Thyroid gland (tissue), 4 donors: ENCODE data around the gene PYGO1. TPM values are rescaled to one million over a fixed set of nuclear protein-coding genes. Genes with fewer than 3 reads are reported as not detected.

Experiments used
- DNase-seq, 2 donors: peaks; one replicate each; pipeline ENCODE4 v3.0.0-alpha.2; 2019
- H3K27ac ChIP-seq, 3 donors: fragments of 200-600 bp; sonication (generic); 1 replicate in 2 of 3; 2 replicates in 1 of 3; pipeline ENCODE4 v1.5.1; 2016 to 2019; ENCODE audit warnings: mild to moderate bottlenecking in 1 of 3, moderate library complexity in 1 of 3
- H3K27me3 ChIP-seq: fragments of 200-600 bp; sonication (generic); one replicate; pipeline ENCODE4 v1.5.1; 2019
- H3K36me3 ChIP-seq, 2 donors: fragments of 200-600 bp; sonication (generic); one replicate each; pipeline ENCODE4 v1.5.1; 2016 to 2019
- H3K4me1 ChIP-seq, 2 donors: fragments of 200-600 bp; sonication (generic); one replicate each; pipeline ENCODE4 v1.5.1; 2017 to 2019
- H3K4me3 ChIP-seq, 3 donors: fragments of 200-600 bp; sonication (generic); replicated peaks in 1 of 3; 1 replicate in 2 of 3; 2 replicates in 1 of 3; pipeline ENCODE4 v1.5.1; 2016; ENCODE audit warnings: mild to moderate bottlenecking in 1 of 3
- H3K9me3 ChIP-seq: fragments of 200-600 bp; sonication (generic); one replicate; pipeline ENCODE4 v1.5.1; 2017
- CTCF ChIP-seq, 6 experiments: fragments of 200-600 bp in 3 of 6; fragments of 450-650 bp in 3 of 6; sonication (generic) in 3 of 6; IDR thresholded peaks; one replicate each; pipeline ENCODE4 v1.5.1; 2016 to 2019; ENCODE audit warnings: antibody characterized with exemption in 6 of 6, mild to moderate bottlenecking in 2 of 6, inconsistent platforms in 1 of 6, moderate library complexity in 1 of 6
- POLR2A ChIP-seq, 2 donors: fragments of 450-650 bp; IDR thresholded peaks; one replicate each; pipeline ENCODE4 v1.6.1; 2017; ENCODE audit warnings: antibody characterized with exemption in 2 of 2, mild to moderate bottlenecking in 2 of 2, moderate library complexity in 1 of 2
- WGBS, 2 donors: methylation state at CpG; one replicate each; pipeline ENCODE4 v1.1.5; 2017; 5-methylcytosine and 5-hydroxymethylcytosine counted together
- intact Hi-C: fragments of 100-400 bp; cut with DNase I; formaldehyde crosslinking; loops from one replicate; pipeline ENCODE4 v1.15.1; 2023
- total RNA-seq, 4 donors: library from RNA; depleted of rRNA; stranded (reverse); fragments of >200 nt; gene quantifications; one replicate each; pipeline ENCODE4 v1.2.3, GENCODE V29; 2016

Gene PYGO1
- total RNA-seq, result 10 to 100 TPM; 19.4 to 30.1 (median 23.1) TPM

GRCh38 chr15:55588070-55588814, at the start of gene PYGO1:
Gene PYGO1 (minus strand): TSS chr15:55588345. CDS start chr15:55587883, 462 bp downstream.
- 0 to 4% methylated on average over 6 to 12 of the region's 107 CpGs for WGBS, 2 donors
- H3K4me3 ChIP-seq, result peak within 1 kb of the TSS; percentile 45 to 71 (median 71)
- H3K27ac ChIP-seq, result peak within 1 kb of the TSS; percentile 64 to 88 (median 85)
- no peaks in the 10 kb centered on the region for H3K27me3 ChIP-seq
- H3K4me1 ChIP-seq, result peaks cover 10 to 13% of the 10 kb centered on the region in 2 donors
- no peaks in the 10 kb centered on the region for H3K36me3 ChIP-seq
- peak; percentile 66 to 68 for DNase-seq
- H3K9me3 ChIP-seq, result no peaks in the 10 kb centered on the region
- intact Hi-C loops, result no loop called here
- peak in 1 of 2 donors; percentile 64 for TF ChIP-seq POLR2A (IDR thresholded peaks at IDR 0.05)
- TF ChIP-seq CTCF (IDR thresholded peaks at IDR 0.05), result no peak

GRCh38 chr15:55637086-55637485, 48.9 kb upstream of the PYGO1 start:
- Histone ChIP-seq H3K4me1 (no peaks in the 10 kb centered on the region), H3K27ac (no peak overlapping the region), H3K27me3 (no peaks in the 10 kb centered on the region), H3K36me3 (peaks cover 14 to 20% of the 10 kb centered on the region in 2 donors), H3K9me3 (no peaks in the 10 kb centered on the region), H3K4me3 (no peak overlapping the region)
- no peak for DNase-seq
- TF ChIP-seq POLR2A (IDR thresholded peaks at IDR 0.05), result no peak
- no peak for TF ChIP-seq CTCF (IDR thresholded peaks at IDR 0.05)
- intact Hi-C loops, result loop anchor here (10.0 kb wide), 1 partner anchor 112 kb away; no protein-coding TSS in a partner anchor
- 95 to 97% methylated on average over 3 of the region's 3 CpGs for WGBS, 2 donors

GRCh38 chr15:55633731-55634130, 45.6 kb upstream of the PYGO1 start:
- intact Hi-C loops, result loop anchor here (10.0 kb wide), 1 partner anchor 109 kb away; no protein-coding TSS in a partner anchor
- Histone ChIP-seq H3K36me3 (peaks cover under 1 to 7% of the 10 kb centered on the region in 2 donors), H3K27ac (no peak overlapping the region), H3K27me3 (no peaks in the 10 kb centered on the region), H3K4me1 (peaks cover 14 to 15% of the 10 kb centered on the region in 2 donors), H3K9me3 (no peaks in the 10 kb centered on the region), H3K4me3 (no peak overlapping the region)
- TF ChIP-seq CTCF (IDR thresholded peaks at IDR 0.05), result no peak
- TF ChIP-seq POLR2A (IDR thresholded peaks at IDR 0.05), result no peak
- no peak for DNase-seq
- WGBS, 2 donors, result 94 to 98% methylated on average over 1 of the region's 1 CpG

- no peaks in the 10 kb centered on the region for H3K27me3 ChIP-seq
- WGBS, 2 donors, result 90 to 93% methylated on average over 2 of the region's 2 CpGs
- intact Hi-C loops, result loop anchor here (10.0 kb wide), 1 partner anchor 108 kb away; no protein-coding TSS in a partner anchor
- H3K4me3 ChIP-seq, result no peak overlapping the region
- TF ChIP-seq CTCF (IDR thresholded peaks at IDR 0.05), result no peak
- TF ChIP-seq POLR2A (IDR thresholded peaks at IDR 0.05), result no peak
- no peak for DNase-seq
- H3K9me3 ChIP-seq, result no peaks in the 10 kb centered on the region
- peak overlapping the region in 2 of 3 donors; percentile 30 to 82 for H3K27ac ChIP-seq
- peaks cover 14 to 15% of the 10 kb centered on the region in 2 donors for H3K4me1 ChIP-seq
- no peaks in the 10 kb centered on the region for H3K36me3 ChIP-seq
Observed at GRCh38 chr15:55632434-55632833, 44.3 kb upstream of the PYGO1 start.

- WGBS, 2 donors, result 32 to 34% methylated on average over 3 of the region's 3 CpGs
- Histone ChIP-seq H3K27me3 (no peaks in the 10 kb centered on the region), H3K4me1 (peaks cover 14 to 15% of the 10 kb centered on the region in 2 donors), H3K4me3 (no peak overlapping the region), H3K36me3 (no peaks in the 10 kb centered on the region), H3K27ac (peak overlapping the region; percentile 29 to 82 (median 69)), H3K9me3 (no peaks in the 10 kb centered on the region)
- TF ChIP-seq CTCF (IDR thresholded peaks at IDR 0.05) (no peak), POLR2A (IDR thresholded peaks at IDR 0.05) (no peak)
- intact Hi-C loops, result loop anchor here (10.0 kb wide), 1 partner anchor 106 kb away; no protein-coding TSS in a partner anchor
- DNase-seq, result peak; percentile 59 to 69
Observed at GRCh38 chr15:55630858-55631257, 42.7 kb upstream of the PYGO1 start.
